Ovary (tissue), 3 donors: ENCODE results near the gene CSRP1.

Experiments
- CTCF ChIP-seq, 3 donors: fragments of 450-650 bp in 2 of 3; fragments of 200-600 bp in 1 of 3; IDR thresholded peaks; one replicate each; pipeline versions ENCODE4 v1.5.1 to v1.8.0; 2016 to 2022; ENCODE audit warnings: antibody characterized with exemption in 3 of 3, mild to moderate bottlenecking in 1 of 3
- EP300 ChIP-seq: sonication (generic); formaldehyde crosslinking; IDR thresholded peaks from one replicate; pipeline ENCODE4 v1.6.1; 2017; ENCODE audit warnings: antibody characterized with exemption
- POLR2A ChIP-seq: fragments of 450-650 bp; IDR thresholded peaks from one replicate; pipeline ENCODE4 v1.6.1; 2017; ENCODE audit warnings: antibody characterized with exemption, mild to moderate bottlenecking, moderate library complexity
- donor health status: DM: no; HTN: no; CAD: no.

GRCh38 chr1:201436969-201437368 is 70.0 kb downstream of the CSRP1 start:
- TF ChIP-seq POLR2A, result no peak
- TF ChIP-seq EP300, result no peak
- TF ChIP-seq CTCF (IDR thresholded peaks at IDR 0.05), result no peak
